HepG2 (cell line): ENCODE results near the gene SKI. TPM values are rescaled to one million over a fixed set of nuclear protein-coding genes. Genes with fewer than 3 reads are reported as not detected.

Source experiments
- AFF4 ChIP-seq: sonication (generic); formaldehyde crosslinking; IDR thresholded peaks from 2 replicates; pipeline ENCODE4 v1.4.0; 2020; ENCODE audit warnings: missing genetic modification reagents
- ARNT ChIP-seq: fragments of 450-650 bp; IDR thresholded peaks from 2 replicates; pipeline ENCODE4 v1.6.1; 2017
- ATF2 ChIP-seq: sonication (generic); formaldehyde crosslinking; IDR thresholded peaks from 2 replicates; pipeline ENCODE4 v1.4.0; 2020; ENCODE audit warnings: missing genetic modification reagents
- HOXD1 ChIP-seq: sonication (generic); formaldehyde crosslinking; IDR thresholded peaks from 2 replicates; pipeline ENCODE4 v1.5.0; 2020; ENCODE audit warnings: missing genetic modification reagents
- KDM5B ChIP-seq: sonication (generic); formaldehyde crosslinking; IDR thresholded peaks from 2 replicates; pipeline ENCODE4 v1.4.0; 2020; ENCODE audit warnings: missing genetic modification reagents, mild to moderate bottlenecking, borderline replicate concordance
- MAF1 ChIP-seq: sonication (generic); formaldehyde crosslinking; IDR thresholded peaks from 2 replicates; pipeline ENCODE4 v1.5.0; 2020; ENCODE audit warnings: missing genetic modification reagents, borderline replicate concordance
- MLLT10 ChIP-seq: sonication (generic); formaldehyde crosslinking; IDR thresholded peaks from 2 replicates; pipeline ENCODE4 v1.4.0; 2020; ENCODE audit warnings: missing genetic modification reagents
- NFKB2 ChIP-seq: sonication (generic); formaldehyde crosslinking; IDR thresholded peaks from 2 replicates; pipeline ENCODE4 v1.4.0; 2020; ENCODE audit warnings: missing genetic modification reagents, borderline replicate concordance
- PHF20 ChIP-seq: sonication (generic); formaldehyde crosslinking; IDR thresholded peaks from 2 replicates; pipeline ENCODE4 v1.5.0; 2020; ENCODE audit warnings: mild to moderate bottlenecking, missing genetic modification reagents
- PRDM4 ChIP-seq: sonication (generic); formaldehyde crosslinking; IDR thresholded peaks from 2 replicates; pipeline ENCODE4 v1.9.0; 2021; ENCODE audit warnings: missing genetic modification reagents, borderline replicate concordance
- TOE1 ChIP-seq: sonication (generic); formaldehyde crosslinking; IDR thresholded peaks from 2 replicates; pipeline ENCODE4 v1.4.0; 2020; ENCODE audit warnings: mild to moderate bottlenecking, missing genetic modification reagents
- TSC22D2 ChIP-seq: sonication (generic); formaldehyde crosslinking; IDR thresholded peaks from 2 replicates; pipeline ENCODE4 v1.5.1; 2020; ENCODE audit warnings: missing genetic modification reagents, mild to moderate bottlenecking, borderline replicate concordance
- ZMYM4 ChIP-seq: sonication (generic); formaldehyde crosslinking; IDR thresholded peaks from 2 replicates; pipeline ENCODE4 v1.8.1; 2023; ENCODE audit warnings: mild to moderate bottlenecking, missing genetic modification reagents
- ZNF230 ChIP-seq: sonication (generic); formaldehyde crosslinking; IDR thresholded peaks from 2 replicates; pipeline ENCODE4 v1.4.0; 2020; ENCODE audit warnings: mild to moderate bottlenecking, missing genetic modification reagents
- ZNF331 ChIP-seq: sonication (generic); formaldehyde crosslinking; IDR thresholded peaks from 2 replicates; pipeline ENCODE4 v1.4.0; 2020; ENCODE audit warnings: missing genetic modification reagents
- ZNF354B ChIP-seq: sonication (generic); formaldehyde crosslinking; IDR thresholded peaks from 2 replicates; pipeline ENCODE4 v1.8.0; 2022; ENCODE audit warnings: mild to moderate bottlenecking, missing genetic modification reagents
- ZNF362 ChIP-seq: sonication (generic); formaldehyde crosslinking; IDR thresholded peaks from 2 replicates; pipeline ENCODE4 v1.4.0; 2020; ENCODE audit warnings: missing genetic modification reagents, mild to moderate bottlenecking, borderline replicate concordance
- ZNF513 ChIP-seq: sonication (generic); formaldehyde crosslinking; conservative IDR thresholded peaks from 2 replicates; pipeline ENCODE4 v1.5.0; 2020; ENCODE audit warnings: missing genetic modification reagents
- ZNF776 ChIP-seq: sonication (generic); formaldehyde crosslinking; IDR thresholded peaks from 2 replicates; pipeline ENCODE4 v1.4.0; 2020; ENCODE audit warnings: mild to moderate bottlenecking, missing genetic modification reagents
- polyA plus RNA-seq, 8 experiments: library from polyadenylated mRNA; depleted of rRNA in 3 of 8; stranded (reverse) in 7 of 8; unstranded in 1 of 8; fragments of >200 nt; fragmentation: Illumina TruSeq in 4 of 8; extraction: Trizol in 4 of 8; gene quantifications; 2 replicates each; pipeline versions ENCODE4 v1.2.1 to v1.2.3, GENCODE V29; 2011 to 2016; ENCODE audit warnings: low read depth in 4 of 8, missing spikeins in 1 of 8, mixed read lengths in 1 of 8; ENCODE audit not compliant: insufficient read depth in 1 of 8
- total RNA-seq, 5 experiments: library from RNA; depleted of rRNA; stranded (reverse); fragments of >200 nt; fragmentation: Illumina TruSeq; extraction: Trizol; gene quantifications; 2 replicates each; pipeline ENCODE4 v1.2.3, GENCODE V29; 2016; ENCODE audit warnings: low read depth in 1 of 5

The SKI gene
- total and polyA plus RNA-seq, 2 of the 13 experiments (the other 11 are each of a cell fraction or from before 2014, with no cell fraction given) = 4.7 to 6.9 TPM

- no peak for TF ChIP-seq PRDM4 (CRISPR knock-in tag)
- TF ChIP-seq HOXD1 (CRISPR knock-in tag) = no peak
- TF ChIP-seq ZNF230 (CRISPR knock-in tag) = no peak
- TF ChIP-seq KDM5B (CRISPR knock-in tag) = peak; percentile 73; the same call in 1 of the 2 replicates
- TF ChIP-seq ZMYM4 (CRISPR knock-in tag) = peak; percentile 47; the same call in 1 of the 2 replicates
- TF ChIP-seq PHF20 (CRISPR knock-in tag) = no peak
- TF ChIP-seq ZNF513 (CRISPR knock-in tag) = no peak
- peak; percentile 29; the same call in 1 of the 2 replicates for TF ChIP-seq ZNF331 (CRISPR knock-in tag)
- TF ChIP-seq MAF1 = no peak
- TF ChIP-seq ZNF776 = 0 out of 2 replicates have a peak, but pooled peaks have one; percentile 55
- TF ChIP-seq ARNT = no peak
- TF ChIP-seq ZNF362 = no peak
- TF ChIP-seq NFKB2 = peak; percentile 41; the same call in 1 of the 2 replicates
- TF ChIP-seq ATF2 = no peak
- TF ChIP-seq TSC22D2 (CRISPR knock-in tag) = no peak
- no peak for TF ChIP-seq MLLT10 (CRISPR knock-in tag)
- no peak for TF ChIP-seq AFF4 (CRISPR knock-in tag)
- TF ChIP-seq TOE1 (CRISPR knock-in tag) = no peak
- TF ChIP-seq ZNF354B (CRISPR knock-in tag) = no peak
Observed at GRCh38 chr1:2270260-2271100, 42.4 kb downstream of the SKI start (continued).
